HEK293 (cell line): Measurements from ENCODE around the gene DHCR7.

Source experiments
- CTCF ChIA-PET: fragments of 350-600 bp; formaldehyde crosslinking; extraction: SDS; loops from one replicate; lab custom pipeline; 2021; ENCODE audit warnings: antibody characterized with exemption; lab: Yijun Ruan, JAX
- POLR2A ChIA-PET: fragments of 300-600 bp; formaldehyde crosslinking; extraction: SDS; loops from one replicate; lab custom pipeline; 2020; ENCODE audit warnings: antibody characterized with exemption, inconsistent platforms; lab: Yijun Ruan, JAX
- H3K27ac ChIP-seq: fragments of 200-500 bp; sonication (Bioruptor generic); 2 replicates; pipeline ENCODE4 v1.5.1; 2014; ENCODE audit warnings: low read depth, low read length, control low read depth, inconsistent platforms; ENCODE audit errors: extremely low read depth
- H3K36me3 ChIP-seq, 2 experiments: fragments of 200-500 bp in 1 of 2; sonication (Bioruptor generic) in 1 of 2; 1 replicate in 1 of 2; 2 replicates in 1 of 2; pipeline ENCODE4 v1.5.1; 2014 to 2017; ENCODE audit warnings: inconsistent platforms in 2 of 2, low read length in 2 of 2; ENCODE audit not compliant: control insufficient read depth in 2 of 2, insufficient read depth in 1 of 2
- H3K4me1 ChIP-seq: fragments of 200-500 bp; sonication (Bioruptor generic); 2 replicates; pipeline ENCODE4 v1.5.1; 2014; ENCODE audit warnings: mild to moderate bottlenecking, low read length, inconsistent platforms; ENCODE audit not compliant: control insufficient read depth, insufficient read depth
- H3K4me3 ChIP-seq: 2 replicates; pipeline ENCODE4 v1.5.1; 2011; ENCODE audit warnings: low read depth, mild to moderate bottlenecking, control low read depth, low read length, moderate library complexity
- H3K9me3 ChIP-seq: fragments of 200-500 bp; sonication (Bioruptor generic); 2 replicates; pipeline ENCODE4 v1.5.1; 2014; ENCODE audit warnings: low read depth, low read length, inconsistent platforms; ENCODE audit not compliant: control insufficient read depth, insufficient read depth
- GLIS1 ChIP-seq: fragments of 450-650 bp; formaldehyde crosslinking; IDR thresholded peaks from 2 replicates; pipeline ENCODE4 v1.5.1; 2016; ENCODE audit warnings: missing biosample characterization, missing genetic modification characterization
- OSR2 ChIP-seq: fragments of 450-650 bp; formaldehyde crosslinking; IDR thresholded peaks from 2 replicates; pipeline ENCODE4 v1.5.1; 2016; ENCODE audit warnings: missing biosample characterization, missing genetic modification characterization
- SP3 ChIP-seq: fragments of 450-650 bp; formaldehyde crosslinking; IDR thresholded peaks from 2 replicates; pipeline ENCODE4 v1.5.1; 2016; ENCODE audit warnings: missing biosample characterization, missing genetic modification characterization
- TCF7L2 ChIP-seq: IDR thresholded peaks from 2 replicates; pipeline ENCODE4 v1.6.1; 2011; ENCODE audit warnings: low read depth, mild to moderate bottlenecking, inconsistent platforms, low read length, moderate library complexity, borderline replicate concordance
- YY1 ChIP-seq: fragments of 450-650 bp; formaldehyde crosslinking; IDR thresholded peaks from 2 replicates; pipeline ENCODE4 v1.5.1; 2018; ENCODE audit warnings: missing biosample characterization, missing genetic modification characterization
- YY2 ChIP-seq: fragments of 450-650 bp; formaldehyde crosslinking; IDR thresholded peaks from 2 replicates; pipeline ENCODE4 v1.5.1; 2016; ENCODE audit warnings: missing biosample characterization, missing genetic modification characterization
- ZNF140 ChIP-seq: fragments of 450-650 bp; formaldehyde crosslinking; IDR thresholded peaks from 2 replicates; pipeline ENCODE4 v1.5.1; 2016; ENCODE audit warnings: missing biosample characterization, missing genetic modification characterization
- ZNF211 ChIP-seq: fragments of 450-650 bp; formaldehyde crosslinking; IDR thresholded peaks from 2 replicates; pipeline ENCODE4 v1.5.1; 2016; ENCODE audit warnings: low read depth, missing biosample characterization, missing genetic modification characterization
- ZNF302 ChIP-seq: fragments of 450-650 bp; formaldehyde crosslinking; IDR thresholded peaks from 2 replicates; pipeline ENCODE4 v1.5.1; 2016; ENCODE audit warnings: missing biosample characterization, missing genetic modification characterization, low read depth
- ZNF350 ChIP-seq: fragments of 450-650 bp; formaldehyde crosslinking; IDR thresholded peaks from 2 replicates; pipeline ENCODE4 v1.5.0; 2017; ENCODE audit warnings: missing biosample characterization, mild to moderate bottlenecking, missing genetic modification characterization
- ZNF37A ChIP-seq: fragments of 450-650 bp; IDR thresholded peaks from 2 replicates; pipeline ENCODE4 v1.5.1; 2018; ENCODE audit warnings: missing biosample characterization, missing genetic modification characterization
- ZNF48 ChIP-seq: fragments of 450-650 bp; formaldehyde crosslinking; IDR thresholded peaks from 2 replicates; pipeline ENCODE4 v1.5.1; 2016; ENCODE audit warnings: missing biosample characterization, missing genetic modification characterization
- ZNF549 ChIP-seq: fragments of 450-650 bp; IDR thresholded peaks from 2 replicates; pipeline ENCODE4 v1.5.1; 2018; ENCODE audit warnings: missing biosample characterization, missing genetic modification characterization, mild to moderate bottlenecking, inconsistent platforms, moderate library complexity
- ZNF677 ChIP-seq: fragments of 450-650 bp; IDR thresholded peaks from 2 replicates; pipeline ENCODE4 v1.5.0; 2018; ENCODE audit warnings: missing biosample characterization, mild to moderate bottlenecking, missing genetic modification characterization, moderate library complexity
- ZNF837 ChIP-seq: fragments of 450-650 bp; formaldehyde crosslinking; IDR thresholded peaks from 2 replicates; pipeline ENCODE4 v1.5.1; 2016; ENCODE audit warnings: missing biosample characterization, missing genetic modification characterization
- TF ChIP-seq, protein P1 (sequence below): fragments of 450-650 bp; formaldehyde crosslinking; IDR thresholded peaks from 2 replicates; pipeline ENCODE4 v1.5.1; 2016; ENCODE audit warnings: missing biosample characterization, missing genetic modification characterization
- TF ChIP-seq, protein P2 (sequence below): fragments of 450-650 bp; formaldehyde crosslinking; IDR thresholded peaks from 2 replicates; pipeline ENCODE4 v1.5.1; 2016; ENCODE audit warnings: missing biosample characterization, missing genetic modification characterization
- TF ChIP-seq, protein P3 (sequence below): fragments of 450-650 bp; formaldehyde crosslinking; IDR thresholded peaks from 2 replicates; pipeline ENCODE4 v1.5.1; 2017; ENCODE audit warnings: missing biosample characterization, mild to moderate bottlenecking, missing genetic modification characterization, moderate library complexity

Gene DHCR7

DNA sequence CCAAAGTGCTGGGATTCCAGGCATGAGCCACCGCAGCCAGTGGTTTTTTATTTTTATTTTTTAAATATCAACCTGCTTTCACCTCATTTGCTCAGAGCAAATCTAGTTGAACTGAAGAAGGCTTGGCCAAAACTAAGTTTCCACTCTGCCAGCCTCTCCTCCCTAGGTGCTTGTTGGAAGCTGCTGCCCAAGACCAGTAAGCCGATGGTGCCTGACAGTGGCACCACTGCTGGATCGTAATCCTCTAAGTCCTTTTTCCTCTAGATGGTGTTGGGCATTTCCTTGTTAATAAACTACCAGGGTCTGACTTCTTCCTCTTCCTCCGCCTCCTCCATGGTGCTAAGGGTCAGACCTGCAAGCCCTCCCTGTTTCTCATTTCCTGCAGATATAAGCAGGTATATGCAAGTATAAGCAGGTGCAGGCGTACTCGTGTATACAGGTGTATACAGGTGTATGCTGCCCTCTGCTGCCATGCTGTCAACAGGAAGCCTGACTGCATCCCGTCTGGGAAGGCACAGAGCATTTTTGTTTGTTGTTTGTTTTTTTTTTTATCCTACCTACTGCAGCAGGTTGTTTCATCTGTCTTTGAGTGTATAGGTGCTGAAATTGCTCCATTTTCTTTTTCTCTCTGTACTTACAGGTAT, 6.4 kb upstream of the DHCR7 start:
- TF ChIP-seq ZNF677 (tag by site-specific recombination) (no peak), YY1 (no peak), YY2 (tag by site-specific recombination) (no peak), ZNF549 (tag by site-specific recombination) (no peak), ZNF48 (no peak), ZNF211 (tag by site-specific recombination) (no peak), TCF7L2 (no peak), ZNF837 (no peak)
- TF ChIP-seq, protein P1, sequence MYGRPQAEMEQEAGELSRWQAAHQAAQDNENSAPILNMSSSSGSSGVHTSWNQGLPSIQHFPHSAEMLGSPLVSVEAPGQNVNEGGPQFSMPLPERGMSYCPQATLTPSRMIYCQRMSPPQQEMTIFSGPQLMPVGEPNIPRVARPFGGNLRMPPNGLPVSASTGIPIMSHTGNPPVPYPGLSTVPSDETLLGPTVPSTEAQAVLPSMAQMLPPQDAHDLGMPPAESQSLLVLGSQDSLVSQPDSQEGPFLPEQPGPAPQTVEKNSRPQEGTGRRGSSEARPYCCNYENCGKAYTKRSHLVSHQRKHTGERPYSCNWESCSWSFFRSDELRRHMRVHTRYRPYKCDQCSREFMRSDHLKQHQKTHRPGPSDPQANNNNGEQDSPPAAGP (tag by site-specific recombination): no peak
- TF ChIP-seq, protein P2, sequence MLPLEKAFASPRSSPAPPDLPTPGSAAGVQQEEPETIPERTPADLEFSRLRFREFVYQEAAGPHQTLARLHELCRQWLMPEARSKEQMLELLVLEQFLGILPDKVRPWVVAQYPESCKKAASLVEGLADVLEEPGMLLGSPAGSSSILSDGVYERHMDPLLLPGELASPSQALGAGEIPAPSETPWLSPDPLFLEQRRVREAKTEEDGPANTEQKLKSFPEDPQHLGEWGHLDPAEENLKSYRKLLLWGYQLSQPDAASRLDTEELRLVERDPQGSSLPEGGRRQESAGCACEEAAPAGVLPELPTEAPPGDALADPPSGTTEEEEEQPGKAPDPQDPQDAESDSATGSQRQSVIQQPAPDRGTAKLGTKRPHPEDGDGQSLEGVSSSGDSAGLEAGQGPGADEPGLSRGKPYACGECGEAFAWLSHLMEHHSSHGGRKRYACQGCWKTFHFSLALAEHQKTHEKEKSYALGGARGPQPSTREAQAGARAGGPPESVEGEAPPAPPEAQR (tag by site-specific recombination): no peak
- no peak overlapping the region for H3K4me3 ChIP-seq
- H3K27ac ChIP-seq: no peak overlapping the region
- CTCF ChIA-PET: interaction anchor here (0.7 kb wide), 1 partner anchor 990 kb away, joined by 3 read pairs; no protein-coding TSS in a partner anchor
- H3K36me3 ChIP-seq: peaks cover 0 to 50% of the 10 kb centered on the region in 2 experiments; a peak in 2 of 3 replicates
- POLR2A ChIA-PET: no interaction called here
- 0 out of 2 replicates have a peak, but pooled peaks cover 3% of the 10 kb centered on the region for H3K4me1 ChIP-seq
- H3K9me3 ChIP-seq: no peaks in the 10 kb centered on the region

DNA sequence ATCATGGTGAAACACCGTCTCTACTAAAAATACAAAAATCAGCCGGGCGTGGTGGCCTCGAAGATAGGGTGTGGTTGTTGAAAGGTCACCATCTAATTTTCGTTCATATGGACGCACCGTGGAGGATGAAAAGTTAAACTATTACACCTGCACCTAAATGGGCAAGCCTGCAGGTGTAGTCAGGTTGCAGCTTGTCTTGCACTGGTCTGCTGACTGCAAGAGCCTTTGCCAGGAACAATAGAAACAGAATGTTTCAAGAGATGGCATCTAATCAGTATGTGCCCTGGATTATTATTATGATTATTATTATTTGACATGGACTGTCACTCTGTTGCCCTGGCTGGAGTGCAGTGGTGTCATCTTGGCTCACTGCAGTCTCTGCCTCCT, 5.7 kb upstream of the DHCR7 start:
- TF ChIP-seq, protein P3, sequence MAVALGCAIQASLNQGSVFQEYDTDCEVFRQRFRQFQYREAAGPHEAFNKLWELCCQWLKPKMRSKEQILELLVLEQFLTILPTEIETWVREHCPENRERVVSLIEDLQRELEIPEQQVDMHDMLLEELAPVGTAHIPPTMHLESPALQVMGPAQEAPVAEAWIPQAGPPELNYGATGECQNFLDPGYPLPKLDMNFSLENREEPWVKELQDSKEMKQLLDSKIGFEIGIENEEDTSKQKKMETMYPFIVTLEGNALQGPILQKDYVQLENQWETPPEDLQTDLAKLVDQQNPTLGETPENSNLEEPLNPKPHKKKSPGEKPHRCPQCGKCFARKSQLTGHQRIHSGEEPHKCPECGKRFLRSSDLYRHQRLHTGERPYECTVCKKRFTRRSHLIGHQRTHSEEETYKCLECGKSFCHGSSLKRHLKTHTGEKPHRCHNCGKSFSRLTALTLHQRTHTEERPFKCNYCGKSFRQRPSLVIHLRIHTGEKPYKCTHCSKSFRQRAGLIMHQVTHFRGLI (tag by site-specific recombination): no peak
- TF ChIP-seq OSR2 (no peak), ZNF140 (tag by site-specific recombination) (no peak), SP3 (tag by site-specific recombination) (no peak), ZNF302 (tag by site-specific recombination) (no peak), GLIS1 (tag by site-specific recombination) (no peak), ZNF37A (tag by site-specific recombination) (no peak), ZNF350 (no peak)
- TF ChIP-seq, all 188 proteins: peak for 0
- Histone ChIP-seq H3K36me3 (peaks cover 0 to 43% of the 10 kb centered on the region in 2 experiments; a peak in 2 of 3 replicates), H3K9me3 (no peaks in the 10 kb centered on the region), H3K4me3 (peak overlapping the region; percentile 97), H3K27ac (no peak overlapping the region), H3K4me1 (0 out of 2 replicates have a peak, but pooled peaks cover 3% of the 10 kb centered on the region)
- POLR2A ChIA-PET: no interaction called here
- CTCF ChIA-PET: interaction anchor here (0.7 kb wide), 1 partner anchor 120 kb away, joined by 3 read pairs; no protein-coding TSS in a partner anchor
